IPS DF 4.7 (cell line): ENCODE data around the gene C11orf91.
"Not testable (repeated sequence)": the region's sequence is repeated elsewhere in the genome, so short reads cannot be mapped to it uniquely, and the experiment has no call there.

Experiments used
- DNase-seq: peaks from one replicate; pipeline ENCODE4 v3.0.0-alpha.2; 2013; ENCODE audit warnings: low spot score; ENCODE audit errors: extremely low read depth

C11orf91 gene

DNA sequence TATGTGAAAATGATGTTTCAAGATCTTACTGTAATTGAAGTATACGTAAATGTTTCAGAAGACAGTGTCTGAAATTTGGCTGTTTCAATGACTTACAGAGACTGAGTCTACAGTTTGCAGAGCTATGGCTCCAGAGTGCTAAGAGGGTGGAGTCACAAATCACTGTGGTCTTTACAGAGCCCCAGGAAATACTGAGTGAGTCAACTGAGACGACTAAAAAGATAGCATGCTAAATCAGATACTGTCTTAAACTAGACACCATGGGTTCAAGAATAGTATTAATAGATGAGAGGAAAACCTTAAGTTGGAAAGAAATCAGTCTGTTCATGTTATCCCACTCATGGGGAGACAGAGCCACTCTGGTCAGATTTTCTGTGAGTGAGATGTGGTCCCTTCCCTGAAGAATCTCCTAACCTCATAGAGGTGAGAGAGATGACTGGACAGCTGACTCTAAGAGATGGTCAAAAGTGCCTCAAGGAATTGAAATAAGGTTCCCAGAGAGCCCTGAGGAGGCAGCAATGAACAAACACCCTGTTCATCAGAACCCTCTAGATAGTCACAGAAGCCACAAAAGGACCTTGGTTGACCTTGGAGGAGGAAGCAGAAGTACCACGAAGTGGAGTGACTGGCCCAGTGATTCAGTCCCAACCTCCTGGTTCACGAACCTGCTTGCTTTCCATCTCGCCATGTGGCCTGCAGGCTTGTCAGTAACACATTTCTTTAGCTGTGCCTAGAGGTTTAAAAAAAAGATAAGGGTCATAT lies 30.2 kb downstream of the C11orf91 start:
- DNase-seq = no peak

DNA sequence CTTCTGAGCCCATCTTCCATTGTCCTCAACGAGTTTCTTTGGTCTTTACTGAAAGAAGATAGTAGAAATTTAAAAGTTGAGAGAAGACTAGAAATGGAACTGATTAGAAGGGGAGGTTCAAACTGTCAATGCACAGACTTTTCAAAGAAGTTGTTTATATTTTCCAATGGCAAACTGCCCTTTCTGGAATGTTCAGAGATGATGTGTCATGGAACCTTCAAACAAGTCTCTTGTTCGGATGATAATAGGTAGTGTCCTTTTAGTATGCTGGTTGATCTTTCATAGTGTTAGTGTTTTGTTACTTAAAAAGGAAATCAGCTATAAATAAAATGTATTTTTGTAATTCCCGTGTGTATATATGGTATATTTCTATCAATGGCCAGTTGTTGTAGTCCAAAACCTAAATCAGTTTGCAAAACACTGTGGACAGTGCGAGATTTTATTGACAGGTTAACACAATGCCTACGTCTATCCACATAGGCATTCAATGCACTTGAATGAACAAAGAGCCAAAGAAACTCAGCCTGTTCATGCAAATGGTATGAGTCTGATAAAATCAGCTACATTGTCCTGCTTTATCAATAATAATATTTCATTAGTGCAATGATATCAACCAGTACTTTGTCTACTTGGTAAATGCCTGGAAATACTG lies 30.9 kb downstream of the C11orf91 start:
- DNase-seq = no peak

GRCh38 chr11:33668951-33669596 lies 31.6 kb downstream of the C11orf91 start:
- no peak for DNase-seq

DNA sequence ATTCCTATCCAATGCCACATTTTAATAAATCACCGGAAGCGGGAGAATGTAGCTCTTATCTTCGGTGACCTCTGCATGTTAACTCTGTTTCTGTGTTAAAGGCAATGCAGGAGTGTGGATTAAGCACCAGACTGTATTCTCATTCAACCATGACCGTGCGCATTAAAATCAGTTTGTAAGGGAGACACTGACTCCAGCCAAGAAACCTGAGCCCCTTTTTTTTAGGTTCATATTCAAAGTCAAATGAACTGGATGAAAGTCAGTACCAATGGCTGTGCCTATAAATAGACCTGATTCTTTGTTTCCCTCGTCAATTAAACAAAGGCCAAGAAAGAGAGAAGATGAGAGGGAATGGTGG lies 32.2 kb downstream of the C11orf91 start:
- no peak for DNase-seq

DNA sequence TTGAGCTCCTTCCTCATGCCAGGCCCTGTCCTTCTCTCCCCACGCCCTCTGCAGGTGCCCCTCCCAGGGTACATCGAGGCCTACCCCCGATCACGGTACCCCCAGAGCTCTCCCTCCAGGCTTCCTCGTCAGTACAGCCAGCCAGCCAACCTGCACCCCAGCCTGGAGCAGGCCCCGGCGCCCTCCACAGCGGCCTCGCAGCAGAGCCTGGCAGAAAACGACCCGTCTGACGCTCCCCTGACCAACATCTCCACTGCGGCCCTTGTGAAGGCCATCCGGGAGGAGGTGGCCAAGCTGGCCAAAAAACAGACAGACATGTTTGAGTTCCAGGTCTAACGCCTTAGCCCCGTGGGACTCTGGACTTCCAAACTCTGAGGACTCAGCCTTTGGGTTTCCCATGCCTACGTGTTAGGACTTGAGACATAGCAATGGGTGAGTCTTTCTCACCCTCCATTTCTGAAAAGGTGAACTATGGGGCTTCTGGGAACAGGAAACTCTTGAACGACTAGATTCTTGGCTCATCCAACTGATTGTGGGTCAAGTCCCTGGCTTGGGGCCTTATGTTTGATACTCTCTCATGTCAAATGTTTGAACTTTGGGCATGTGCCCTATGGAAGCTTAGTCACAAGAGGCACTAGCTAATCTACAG lies 32.7 kb downstream of the C11orf91 start:
- DNase-seq = no peak

DNA sequence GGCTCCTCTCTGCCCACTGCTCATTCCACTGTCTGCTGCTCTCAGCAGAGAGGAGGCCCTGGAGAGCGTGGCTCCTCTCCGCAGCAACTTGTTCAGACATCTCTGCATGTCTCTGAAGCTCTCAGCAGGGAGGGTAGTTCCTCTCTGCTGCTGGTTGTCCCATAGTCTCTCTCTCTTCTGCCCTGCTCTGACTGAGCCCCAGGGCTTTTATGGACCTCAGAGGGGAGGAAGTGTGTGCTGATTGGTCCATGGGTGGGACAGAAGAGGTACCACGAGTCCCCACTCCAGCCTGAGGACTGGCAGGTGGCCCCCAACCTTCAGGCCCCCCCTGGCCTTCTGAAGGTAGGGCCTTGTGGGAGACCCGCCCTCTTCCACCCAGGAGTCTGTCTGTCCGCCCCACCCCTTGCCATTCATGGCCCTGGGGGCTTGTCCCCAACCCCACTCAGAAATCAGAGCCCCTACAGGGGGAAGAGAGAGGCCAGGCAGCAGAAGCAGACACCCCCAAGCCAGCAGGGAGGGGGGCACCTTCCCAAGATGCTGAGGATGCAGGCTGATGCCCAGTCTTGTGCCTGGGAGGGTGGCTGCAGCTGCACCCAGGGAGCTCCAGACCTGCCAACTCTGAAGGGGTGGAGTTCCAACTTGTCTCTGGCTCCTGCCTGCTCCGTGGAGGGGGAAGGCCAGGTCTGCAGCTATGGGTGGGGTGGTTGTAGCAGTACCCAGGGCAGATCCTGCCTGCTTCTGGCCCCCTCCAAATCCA lies 35.1 kb downstream of the C11orf91 start:
- no peak for DNase-seq

- no peak for DNase-seq
Measured at GRCh38 chr11:33664827-33665226, 35.8 kb downstream of the C11orf91 start.

GRCh38 chr11:33664166-33664565 lies 36.5 kb downstream of the C11orf91 start:
- DNase-seq = no peak

- no peak for DNase-seq
Measured at GRCh38 chr11:33663121-33663520, 37.5 kb downstream of the C11orf91 start.

- DNase-seq = not testable (repeated sequence)
Measured at GRCh38 chr11:33661526-33661925, 39.1 kb downstream of the C11orf91 start.

- no peak for DNase-seq
Measured at GRCh38 chr11:33660962-33661361, 39.7 kb downstream of the C11orf91 start.

GRCh38 chr11:33659370-33660139 lies 41.1 kb downstream of the C11orf91 start:
- no peak for DNase-seq

- no peak for DNase-seq
Measured at GRCh38 chr11:33658195-33658900, 42.3 kb downstream of the C11orf91 start.

DNA sequence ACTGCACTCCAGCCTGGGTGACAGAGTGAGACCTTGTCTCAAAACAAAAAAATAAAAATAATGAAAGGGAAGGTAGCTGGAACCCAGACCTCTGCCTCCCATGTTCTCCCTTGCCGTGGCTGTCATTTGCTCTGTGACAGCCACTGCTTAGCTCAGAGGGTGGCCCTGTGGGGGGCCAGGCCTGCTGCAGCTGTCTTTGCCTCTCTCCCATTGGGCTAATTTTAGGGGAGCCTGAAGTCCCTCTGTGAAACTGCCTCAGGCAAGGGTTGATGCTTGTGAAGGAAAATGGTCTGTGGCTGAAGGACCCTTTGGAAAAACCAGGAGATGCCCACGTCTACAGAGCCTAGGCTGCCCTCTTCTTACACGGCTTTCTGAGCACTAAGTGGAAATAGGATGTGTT lies 42.9 kb downstream of the C11orf91 start:
- DNase-seq = no peak

DNA sequence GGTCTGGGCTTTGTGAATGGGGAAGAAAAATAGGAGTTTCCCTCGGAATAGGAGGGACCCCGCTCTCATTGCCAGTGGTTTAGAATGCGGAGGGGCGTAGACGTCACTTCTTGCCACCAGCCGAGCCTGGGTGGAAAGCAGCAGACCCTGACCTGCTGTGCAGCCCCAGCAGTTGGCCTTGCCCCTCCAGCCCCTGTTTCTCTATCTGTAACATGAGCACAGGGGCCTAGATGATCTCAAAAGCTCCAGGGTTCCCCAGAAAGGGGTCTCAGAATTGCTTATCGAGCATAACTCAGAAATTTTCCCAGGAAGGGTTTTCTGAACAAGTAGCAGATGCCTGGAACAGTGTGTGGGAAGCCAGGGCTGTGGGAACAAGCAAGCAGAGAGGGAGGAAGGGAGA lies 43.9 kb downstream of the C11orf91 start:
- DNase-seq = no peak

DNA sequence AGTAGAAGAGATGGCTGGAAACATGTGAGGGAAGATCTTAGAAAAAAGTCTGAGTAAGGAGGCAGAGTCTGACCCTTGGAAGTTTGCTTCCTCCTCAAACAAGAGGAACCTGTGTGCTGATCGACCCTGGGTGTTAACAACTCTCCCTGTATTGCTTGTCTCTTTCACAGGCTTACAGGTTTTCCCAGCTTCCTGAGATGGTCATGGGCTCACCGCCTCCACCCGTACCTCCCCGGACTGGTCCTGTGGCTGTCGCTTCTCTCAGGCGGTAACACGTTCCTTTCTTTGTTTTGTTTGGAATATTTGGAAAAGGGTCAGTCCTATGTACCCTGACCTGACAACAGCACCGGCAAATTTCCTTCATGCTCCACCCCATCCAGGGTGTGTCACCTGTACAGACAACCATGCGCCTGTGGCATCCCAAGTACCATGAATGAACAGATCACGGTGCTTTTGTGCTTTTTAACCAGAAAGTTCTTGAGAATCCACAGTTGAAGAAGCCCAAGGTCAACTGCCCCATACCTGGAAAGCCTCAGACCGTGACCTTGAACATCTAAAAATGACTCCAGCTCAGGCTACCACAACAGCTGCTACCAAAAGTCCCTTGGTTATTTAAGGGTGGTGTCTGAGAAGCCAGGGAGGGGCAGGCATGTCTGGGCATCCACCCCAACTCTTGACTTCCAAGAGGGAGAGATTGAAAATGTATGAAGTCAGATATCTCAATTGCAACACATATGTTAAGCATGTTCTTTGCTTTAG lies 44.6 kb downstream of the C11orf91 start:
- DNase-seq = no peak

- no peak for DNase-seq
Measured at GRCh38 chr11:33654594-33654993, 46.0 kb downstream of the C11orf91 start.

- no peak for DNase-seq
Measured at GRCh38 chr11:33652930-33653329, 47.7 kb downstream of the C11orf91 start.

DNA sequence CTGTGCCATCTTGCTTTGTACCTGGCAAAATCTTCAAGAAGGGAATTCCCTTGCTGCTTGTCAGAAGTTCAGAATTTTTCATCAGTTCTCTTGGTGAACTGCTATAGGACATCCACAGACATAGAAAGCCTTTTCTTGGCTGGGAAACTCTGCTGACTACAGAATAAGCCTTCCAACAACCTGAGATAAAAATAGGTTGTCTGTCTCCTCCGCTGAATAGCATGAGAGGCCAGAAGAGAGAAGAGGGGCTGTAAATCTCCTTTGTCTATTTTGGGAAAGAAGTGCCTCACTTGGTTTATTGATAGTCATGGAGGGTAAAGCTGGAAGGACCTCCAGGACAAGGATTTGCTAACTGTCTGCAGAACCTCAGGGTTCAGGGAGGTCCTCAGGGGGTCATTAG lies 48.2 kb downstream of the C11orf91 start:
- no peak for DNase-seq
